ENCODE results near the gene TAF11L3.
"Not testable (repeated sequence)": the region's sequence is repeated elsewhere in the genome, so short reads cannot be mapped to it uniquely, and the experiment has no call there.

The TAF11L3 gene

DNA sequence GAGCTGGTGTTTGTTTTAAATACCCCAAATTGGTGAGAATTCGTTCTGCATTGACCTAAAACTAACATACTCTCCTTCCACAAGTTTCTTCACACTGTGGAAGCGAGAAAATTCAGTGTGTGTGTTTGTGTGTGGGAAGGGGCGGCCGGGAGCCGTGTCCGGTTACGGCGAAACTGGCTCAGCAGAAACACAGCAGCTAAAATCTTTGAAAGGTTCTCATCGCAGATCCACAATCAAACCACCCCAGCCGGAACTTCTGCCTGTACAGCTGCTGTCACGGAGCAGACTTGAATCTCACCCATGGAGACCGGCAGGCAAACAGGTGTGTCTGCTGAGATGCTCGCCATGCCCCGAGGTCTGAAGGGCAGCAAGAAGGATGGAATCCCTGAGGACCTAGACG is at the start of gene TAF11L3:
Gene TAF11L3 (plus strand): TSS at position 301 of the 400 bp plus-strand sequence.
- DNase-seq, result not testable (repeated sequence)

- DNase-seq, result no peak
Measured at GRCh38 chr5:17470064-17470463, 48.1 kb upstream of the TAF11L3 start.

DNA sequence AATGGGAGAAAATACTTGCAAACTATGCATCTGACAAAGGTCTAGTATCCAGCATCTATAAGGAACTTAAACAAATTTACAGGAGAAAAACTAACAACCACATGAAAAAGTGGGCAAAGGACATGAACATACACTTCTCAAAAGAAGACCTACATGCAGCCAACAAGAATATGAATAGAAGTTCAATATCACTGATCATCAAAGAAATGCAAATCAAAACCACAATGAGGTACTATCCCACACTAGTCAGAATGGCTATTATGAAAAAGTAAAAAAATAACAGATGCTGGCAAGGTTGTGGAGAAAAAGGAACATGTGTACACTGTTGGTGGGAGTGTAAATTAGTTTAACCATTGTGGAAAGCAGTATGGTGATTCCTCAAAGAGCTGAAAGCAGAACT is 43.1 kb upstream of the TAF11L3 start:
- DNase-seq, result not testable (repeated sequence)

GRCh38 chr5:17477043-17477442 is 41.1 kb upstream of the TAF11L3 start:
- no peak for DNase-seq

DNA sequence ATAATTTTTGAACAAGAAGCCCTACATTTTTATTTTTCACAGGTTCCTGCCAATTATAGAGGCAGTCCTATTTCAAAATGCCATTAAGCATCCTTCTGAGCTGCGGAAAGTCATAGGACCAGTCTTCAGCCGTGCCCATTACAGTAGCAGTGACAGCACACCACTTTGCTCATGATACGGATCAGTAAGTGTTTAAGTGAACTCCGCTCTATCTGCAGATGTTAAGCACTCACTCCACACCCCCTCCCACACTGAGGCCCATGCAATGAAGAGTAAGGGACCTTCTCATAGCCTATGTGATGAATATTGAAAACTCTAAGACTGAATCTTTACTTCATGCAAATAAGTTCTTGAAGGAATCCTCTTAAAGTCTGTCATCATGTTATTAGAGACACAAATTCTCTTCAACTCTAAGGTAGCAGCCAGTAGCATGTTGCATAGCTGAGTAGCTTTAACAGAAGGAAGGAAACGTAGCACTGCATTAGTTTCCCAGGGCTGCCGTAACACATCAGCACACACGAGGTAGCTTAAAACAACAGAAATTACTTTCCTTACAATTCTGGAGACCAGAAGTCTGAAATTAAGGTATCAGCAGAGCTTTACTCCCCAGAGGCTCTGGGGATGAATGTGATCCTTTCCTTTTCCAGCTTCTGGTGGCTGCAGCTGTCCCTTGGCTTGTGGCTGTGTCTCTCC is 40.4 kb upstream of the TAF11L3 start:
- no peak for DNase-seq

GRCh38 chr5:17481378-17481777 is 36.8 kb upstream of the TAF11L3 start:
- DNase-seq, result no peak

DNA sequence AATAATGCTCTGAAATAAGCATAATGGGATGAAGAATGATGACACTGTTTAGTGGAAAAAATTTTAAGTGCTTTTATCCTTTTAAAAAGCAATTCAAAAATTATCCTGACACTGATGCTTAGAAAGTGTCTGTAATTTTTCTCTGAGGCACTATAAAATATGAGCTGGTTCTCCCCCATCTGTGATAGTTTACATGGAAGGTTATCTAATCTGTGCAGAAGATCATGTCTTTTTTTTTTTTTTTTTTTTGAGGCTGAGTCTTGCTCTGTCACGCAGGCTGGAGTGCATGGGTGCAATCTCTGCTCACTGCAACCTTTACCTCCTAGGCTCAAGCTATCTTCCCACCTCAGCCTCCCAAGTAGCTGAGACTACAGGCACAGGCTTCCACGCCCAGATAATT is 35.4 kb upstream of the TAF11L3 start:
- DNase-seq, result no peak

- DNase-seq, result not testable (repeated sequence)
Measured at GRCh38 chr5:17486464-17487173, 31.5 kb upstream of the TAF11L3 start.

GRCh38 chr5:17487174-17487512 is 31.0 kb upstream of the TAF11L3 start:
- DNase-seq, result no peak

GRCh38 chr5:17491257-17491656 is 26.9 kb upstream of the TAF11L3 start:
- not testable (repeated sequence) for DNase-seq

GRCh38 chr5:17492770-17493169 is 25.4 kb upstream of the TAF11L3 start:
- no peak for DNase-seq

DNA sequence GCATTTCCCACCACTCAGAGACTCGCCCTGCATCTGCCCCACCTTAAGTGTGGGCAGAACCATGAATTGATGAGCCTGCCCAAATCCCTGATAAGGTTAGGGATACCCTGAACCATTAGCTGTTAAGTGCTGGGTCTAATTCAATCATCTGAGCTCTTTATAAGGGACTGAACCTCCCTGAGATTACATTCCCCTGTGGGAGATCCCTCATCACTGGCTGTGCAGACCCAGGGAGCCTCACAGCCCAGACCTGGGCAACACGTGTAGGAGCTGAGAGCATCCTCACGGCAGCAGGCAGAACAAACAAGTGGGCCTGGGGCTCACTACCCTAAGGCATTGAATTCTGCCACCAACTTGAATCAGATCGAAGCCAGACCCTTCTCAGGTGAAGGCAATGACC is 20.7 kb upstream of the TAF11L3 start:
- no peak for DNase-seq

DNA sequence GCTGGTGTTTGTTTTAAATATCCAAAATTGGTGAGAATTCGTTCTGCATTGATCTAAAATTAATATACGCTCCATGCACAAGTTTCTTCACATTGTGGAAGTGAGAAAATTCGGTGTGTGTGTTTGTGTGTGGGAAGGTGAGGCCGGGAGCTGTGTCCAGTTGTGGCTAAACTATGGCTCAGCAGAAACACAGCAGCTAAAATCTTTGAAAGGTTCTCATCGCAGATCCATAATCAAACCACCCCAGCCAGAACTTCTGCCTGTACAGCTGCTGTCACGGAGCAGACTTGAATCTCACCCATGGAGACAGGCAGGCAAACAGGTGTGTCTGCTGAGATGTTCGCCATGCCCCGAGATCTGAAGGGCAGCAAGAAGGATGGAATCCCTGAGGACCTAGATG is 20.2 kb upstream of the TAF11L3 start, which contains the start of gene TAF11L2:
Gene TAF11L2 (plus strand): TSS at position 301 of the 400 bp plus-strand sequence.
- DNase-seq, result not testable (repeated sequence)

DNA sequence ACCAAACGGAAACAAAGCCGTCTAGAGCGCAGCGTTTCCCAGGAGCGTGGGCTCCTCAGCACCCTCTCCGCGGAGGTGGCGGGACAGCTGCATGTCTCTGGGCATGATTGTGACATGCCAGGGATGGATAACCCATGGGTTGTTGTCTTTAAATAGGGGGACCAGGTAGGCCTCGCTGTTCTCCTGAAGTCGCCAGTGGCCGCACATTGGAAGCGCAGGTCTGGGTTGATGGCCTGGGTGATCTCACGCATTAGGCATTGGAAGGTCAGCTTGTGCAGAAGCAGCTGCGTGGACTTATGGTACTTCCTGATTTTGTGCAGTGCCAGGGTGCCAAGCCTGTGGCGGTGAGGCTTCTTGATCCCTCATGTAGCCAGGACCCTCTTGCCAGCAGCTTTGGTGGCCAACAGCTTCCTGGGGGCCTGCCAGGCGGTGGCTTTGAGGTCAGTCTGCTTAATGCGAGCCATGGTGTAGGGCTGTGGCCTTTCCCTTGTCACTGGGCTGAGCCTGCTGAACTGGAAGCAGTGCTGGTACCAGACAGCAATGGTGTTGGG is 6.3 kb upstream of the TAF11L3 start:
- no peak for DNase-seq

DNA sequence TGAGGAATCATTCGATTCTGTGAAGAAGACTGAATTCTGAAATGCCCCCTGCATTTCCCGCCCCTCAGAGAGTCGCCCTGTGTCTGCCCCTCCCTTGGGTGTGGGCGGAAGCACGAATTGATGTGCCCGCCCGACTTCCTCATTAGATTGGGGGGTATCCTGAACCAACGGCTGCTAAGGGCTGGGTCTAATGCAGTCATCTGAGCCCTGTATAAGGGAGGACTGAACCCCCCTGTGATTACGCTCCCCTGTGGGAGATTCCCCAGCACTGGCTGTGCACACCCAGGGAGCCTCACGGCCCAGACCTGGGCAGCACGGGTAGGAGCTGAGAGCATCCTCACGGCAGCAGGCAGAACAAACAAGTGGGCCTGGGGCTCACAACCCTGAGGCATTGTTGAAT is 641 bp upstream of the TAF11L3 start:
- DNase-seq, result not testable (repeated sequence)

DNA sequence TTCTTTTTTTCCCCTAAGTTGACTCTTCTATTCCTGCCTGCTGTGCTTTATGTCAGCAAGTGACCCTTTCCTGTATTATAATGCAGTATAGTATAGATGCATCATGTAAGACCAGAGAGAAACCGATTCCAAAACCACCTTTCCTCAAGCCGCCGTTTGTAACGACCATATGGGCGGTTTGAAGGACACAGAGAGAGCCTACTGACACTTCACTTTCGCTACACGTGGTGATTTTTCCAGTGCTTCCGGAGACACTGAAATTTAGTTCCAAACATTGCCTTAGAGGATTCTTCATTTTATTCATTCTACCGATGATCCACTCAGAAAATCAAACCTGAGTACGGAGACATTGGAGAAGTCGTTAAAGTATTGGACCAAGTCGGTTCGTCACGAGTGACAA is 1.3 kb downstream of the TAF11L3 start:
- DNase-seq, result not testable (repeated sequence)

- not testable (repeated sequence) for DNase-seq
Measured at GRCh38 chr5:17521501-17521900, 3.3 kb downstream of the TAF11L3 start, which contains the start of gene TAF11L4. TSS of gene TAF11L4 (plus strand) at chr5:17521801.

- not testable (repeated sequence) for DNase-seq
Measured at GRCh38 chr5:17524935-17525334, 6.8 kb downstream of the TAF11L3 start, which contains the start of gene TAF11L5. TSS of gene TAF11L5 (plus strand) at chr5:17525235.

DNA sequence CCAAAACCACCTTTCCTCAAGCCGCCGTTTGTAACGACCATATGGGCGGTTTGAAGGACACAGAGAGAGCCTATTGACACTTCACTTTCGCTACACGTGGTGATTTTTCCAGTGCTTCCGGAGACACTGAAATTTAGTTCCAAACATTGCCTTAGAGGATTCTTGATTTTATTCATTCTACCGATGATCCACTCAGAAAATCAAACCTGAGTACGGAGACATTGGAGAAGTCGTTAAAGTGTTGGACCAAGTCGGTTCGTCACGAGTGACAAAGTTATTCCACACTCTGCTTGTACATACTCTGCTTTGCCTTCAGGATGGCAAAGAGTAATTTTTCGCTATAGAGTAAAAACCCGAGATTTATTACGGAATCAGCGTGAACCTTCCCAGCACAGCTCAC is 8.3 kb downstream of the TAF11L3 start:
- DNase-seq, result peak; percentile 8

DNA sequence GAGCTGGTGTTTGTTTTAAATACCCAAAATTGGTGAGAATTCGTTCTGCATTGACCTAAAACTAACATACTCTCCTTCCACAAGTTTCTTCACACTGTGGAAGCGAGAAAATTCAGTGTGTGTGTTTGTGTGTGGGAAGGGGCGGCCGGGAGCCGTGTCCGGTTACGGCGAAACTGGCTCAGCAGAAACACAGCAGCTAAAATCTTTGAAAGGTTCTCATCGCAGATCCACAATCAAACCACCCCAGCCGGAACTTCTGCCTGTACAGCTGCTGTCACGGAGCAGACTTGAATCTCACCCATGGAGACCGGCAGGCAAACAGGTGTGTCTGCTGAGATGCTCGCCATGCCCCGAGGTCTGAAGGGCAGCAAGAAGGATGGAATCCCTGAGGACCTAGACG is 10.2 kb downstream of the TAF11L3 start, which contains the start of gene TAF11L6:
Gene TAF11L6 (plus strand): TSS at position 301 of the 400 bp plus-strand sequence.
- DNase-seq, result not testable (repeated sequence)

Data from CD4-positive, alpha-beta T cell treated with Interleukin-10 for 1 hour (primary cell).